Measurements from ENCODE around the gene GMCL2.
"Not testable (repeated sequence)": the region's sequence is repeated elsewhere in the genome, so short reads cannot be mapped to it uniquely, and the experiment has no call there.

Gene GMCL2, protein sequence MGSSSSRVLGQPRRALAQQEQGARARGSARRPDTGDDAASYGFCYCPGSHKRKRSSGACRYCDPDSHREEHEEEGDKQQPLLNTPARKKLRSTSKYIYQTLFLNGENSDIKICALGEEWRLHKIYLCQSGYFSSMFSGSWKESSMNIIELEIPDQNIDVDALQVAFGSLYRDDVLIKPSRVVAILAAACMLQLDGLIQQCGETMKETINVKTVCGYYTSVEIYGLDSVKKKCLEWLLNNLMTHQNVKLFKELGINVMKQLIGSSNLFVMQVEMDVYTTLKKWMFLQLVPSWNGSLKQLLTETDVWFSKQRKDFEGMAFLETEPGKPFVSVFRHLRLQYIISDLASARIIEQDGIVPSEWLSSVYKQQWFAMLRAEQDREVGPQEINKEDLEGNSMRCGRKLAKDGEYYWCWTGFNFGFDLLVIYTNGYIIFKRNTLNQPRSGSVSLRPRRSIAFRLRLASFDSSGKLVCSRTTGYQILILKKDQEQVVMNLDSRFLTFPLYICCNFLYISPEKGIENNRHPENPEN

DNA sequence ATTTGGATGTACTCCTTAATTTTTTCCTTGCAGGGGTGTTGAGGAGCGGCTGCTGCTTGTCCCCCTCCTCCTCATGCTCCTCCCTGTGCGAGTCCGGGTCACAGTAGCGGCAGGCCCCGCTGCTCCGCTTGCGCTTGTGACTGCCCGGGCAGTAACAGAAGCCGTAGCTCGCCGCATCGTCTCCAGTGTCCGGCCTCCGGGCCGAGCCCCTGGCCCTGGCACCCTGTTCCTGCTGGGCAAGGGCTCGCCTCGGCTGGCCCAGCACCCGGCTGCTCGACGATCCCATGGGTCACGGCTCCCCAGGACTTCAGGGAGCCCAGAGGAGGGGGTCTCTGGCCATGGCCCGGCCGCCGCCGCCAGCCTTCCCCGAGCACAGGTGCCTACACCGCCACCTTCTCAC, at the start of gene GMCL2:
TSS of gene GMCL2 (minus strand) at position 358 of the 400 bp plus-strand sequence. CDS start at position 286, 72 bp downstream.
- in situ Hi-C loops (cut with MboI; ENCODE audit: low sequenced_read_pairs): no loop called here

DNA sequence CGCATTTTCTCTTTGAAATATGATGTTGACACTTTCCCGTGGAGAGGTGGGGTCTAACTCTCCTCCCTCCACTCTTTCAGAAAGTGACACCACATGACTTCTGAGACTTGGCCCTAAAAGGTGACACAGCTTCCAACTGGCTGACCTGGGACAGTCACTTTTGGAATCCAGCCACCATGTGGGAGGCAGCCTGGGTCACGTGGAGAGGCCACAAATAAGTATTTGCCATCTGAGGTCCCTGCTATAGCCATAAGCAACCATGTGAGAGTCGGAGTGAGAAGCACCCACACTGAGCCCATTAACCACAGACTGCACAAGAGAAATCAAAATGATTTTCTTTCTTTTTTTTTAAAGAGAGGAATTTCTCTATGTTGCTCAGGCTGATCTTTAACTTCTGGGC, 49.5 kb upstream of the GMCL2 start:
- in situ Hi-C loops (cut with MboI; ENCODE audit: low sequenced_read_pairs): no loop called here

GRCh38 chr5:178236126-178236525, 49.0 kb upstream of the GMCL2 start:
- in situ Hi-C loops (cut with MboI; ENCODE audit: low sequenced_read_pairs): no loop called here

DNA sequence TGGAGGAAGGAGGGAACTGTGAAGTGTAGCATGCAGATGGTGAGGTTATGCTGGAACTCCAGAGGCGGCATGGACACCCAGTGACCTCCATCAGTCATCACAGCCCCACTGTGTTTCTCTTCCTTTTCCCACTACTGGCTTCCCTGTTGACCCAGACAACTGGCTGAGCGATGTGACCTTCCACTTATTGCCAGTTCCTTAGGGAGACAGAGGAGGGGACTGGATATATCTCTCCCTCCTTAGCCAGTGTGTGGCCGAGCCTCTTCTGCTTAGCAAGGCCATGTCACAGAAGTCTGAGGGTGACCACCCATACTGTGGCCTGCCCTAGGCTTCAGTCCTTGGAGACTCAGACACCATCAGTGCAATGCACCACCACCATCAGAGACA, 48.4 kb upstream of the GMCL2 start:
- in situ Hi-C loops (cut with MboI; ENCODE audit: low sequenced_read_pairs): no loop called here

- in situ Hi-C loops (cut with MboI; ENCODE audit: low sequenced_read_pairs): no loop called here
Measured at GRCh38 chr5:178234750-178235587, 47.8 kb upstream of the GMCL2 start.

DNA sequence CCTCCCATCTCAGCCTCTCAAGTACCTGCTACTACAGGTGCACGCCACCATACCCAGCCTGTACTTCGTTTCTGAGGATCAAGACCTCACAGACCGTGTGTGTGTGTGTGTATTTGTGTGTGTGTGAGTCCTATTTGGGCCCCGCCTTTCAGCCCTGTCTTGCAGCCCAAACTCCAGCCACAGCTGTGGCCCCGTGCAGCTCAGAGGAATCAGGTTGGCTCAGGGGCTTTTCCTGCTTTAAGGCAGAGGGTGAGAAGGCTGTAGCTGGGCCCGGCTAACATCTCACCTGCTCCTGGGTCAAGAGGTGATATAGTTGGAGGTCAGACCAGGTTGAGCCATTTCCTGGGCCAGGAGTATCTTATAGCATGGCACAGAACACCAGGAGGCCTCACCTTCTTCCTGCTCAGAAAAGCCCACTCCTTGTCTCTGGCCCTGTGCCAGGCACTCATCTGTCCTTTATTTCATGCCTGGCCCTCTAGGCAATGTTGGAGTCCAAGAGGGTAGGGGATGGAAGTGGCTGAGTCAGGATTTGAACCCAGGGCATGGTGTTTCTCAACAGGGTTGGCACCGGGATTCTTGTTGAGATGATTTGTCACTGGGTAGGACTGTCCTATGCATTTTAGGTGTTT, 47.1 kb upstream of the GMCL2 start:
- in situ Hi-C loops (cut with MboI; ENCODE audit: low sequenced_read_pairs): no loop called here

DNA sequence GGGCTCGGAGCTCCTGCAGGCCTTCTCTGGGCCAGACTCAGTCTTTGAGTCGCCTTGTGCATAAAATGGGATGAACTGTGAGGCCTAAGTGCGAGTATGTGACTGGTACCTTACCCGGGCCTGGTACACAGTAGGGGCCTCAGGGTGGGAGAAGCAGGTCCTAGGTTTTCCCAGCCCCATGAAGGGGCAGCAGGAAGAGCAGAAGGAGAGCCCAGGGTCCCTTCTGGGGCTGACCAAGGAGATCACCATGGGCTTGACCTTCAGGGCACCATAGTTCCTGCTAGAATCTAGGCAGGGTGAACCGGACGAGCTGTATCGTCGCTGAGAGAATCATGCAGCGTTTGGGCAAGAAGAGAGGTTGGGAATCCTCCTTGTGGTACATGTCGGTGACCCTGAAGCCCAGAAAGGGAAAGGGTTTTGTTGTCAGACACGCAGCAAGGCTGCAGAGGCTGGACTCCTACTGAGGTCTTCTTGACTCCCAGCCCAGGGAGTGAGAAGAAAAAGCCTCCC, 45.8 kb upstream of the GMCL2 start:
- in situ Hi-C loops (cut with MboI; ENCODE audit: low sequenced_read_pairs): no loop called here

DNA sequence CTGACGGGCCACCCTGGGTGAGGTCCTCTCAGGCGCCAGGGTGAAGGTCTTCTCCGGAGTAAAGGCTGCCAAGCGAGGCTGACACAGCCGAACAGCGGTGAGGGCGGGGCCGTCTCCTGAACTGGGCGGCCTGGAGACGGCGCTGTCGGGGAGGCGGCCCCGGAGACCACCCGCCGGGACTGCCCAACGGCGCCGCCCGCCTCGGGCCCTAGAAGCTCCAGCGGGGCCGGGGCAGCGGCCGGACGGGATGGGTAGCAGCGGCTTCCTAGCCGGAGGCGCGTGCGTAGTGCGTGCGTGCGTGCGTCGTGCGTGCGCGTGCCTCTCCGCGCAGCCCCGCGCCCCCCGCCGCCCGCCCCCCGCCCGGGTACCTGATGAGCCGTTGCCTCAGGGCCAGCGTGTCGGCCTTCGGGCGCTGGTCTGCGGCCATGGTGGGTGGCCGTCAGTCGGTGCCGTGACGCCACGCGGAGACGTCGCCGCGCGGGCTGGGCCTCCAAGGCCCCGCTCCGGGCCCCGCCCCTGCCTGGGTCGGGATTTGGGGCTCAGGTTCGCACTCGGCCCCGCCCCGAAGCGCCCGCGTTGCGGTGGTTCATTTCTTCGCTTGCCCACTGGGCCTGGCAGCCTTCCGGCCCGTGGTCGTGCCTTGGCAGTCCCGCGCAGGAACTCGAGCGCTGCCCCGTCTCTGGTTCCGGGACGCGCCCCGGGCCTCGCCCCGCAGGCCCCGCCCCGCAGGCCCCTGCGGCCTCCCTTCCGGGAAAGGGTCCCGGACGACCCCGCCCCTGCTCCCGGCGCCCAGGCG, 45.2 kb upstream of the GMCL2 start, which contains the start of gene PHYKPL:
TSS of gene PHYKPL (minus strand) at position 679 of the 796 bp plus-strand sequence. CDS start at position 427, 252 bp downstream.
- in situ Hi-C loops (cut with MboI; ENCODE audit: low sequenced_read_pairs): no loop called here

GRCh38 chr5:178231539-178232123, 44.5 kb upstream of the GMCL2 start:
- in situ Hi-C loops (cut with MboI; ENCODE audit: low sequenced_read_pairs): no loop called here

- in situ Hi-C loops (cut with MboI; ENCODE audit: low sequenced_read_pairs): no loop called here
Measured at GRCh38 chr5:178230879-178231538, 43.8 kb upstream of the GMCL2 start.

GRCh38 chr5:178229861-178230260, 42.7 kb upstream of the GMCL2 start:
- in situ Hi-C loops (cut with MboI; ENCODE audit: low sequenced_read_pairs): no loop called here

DNA sequence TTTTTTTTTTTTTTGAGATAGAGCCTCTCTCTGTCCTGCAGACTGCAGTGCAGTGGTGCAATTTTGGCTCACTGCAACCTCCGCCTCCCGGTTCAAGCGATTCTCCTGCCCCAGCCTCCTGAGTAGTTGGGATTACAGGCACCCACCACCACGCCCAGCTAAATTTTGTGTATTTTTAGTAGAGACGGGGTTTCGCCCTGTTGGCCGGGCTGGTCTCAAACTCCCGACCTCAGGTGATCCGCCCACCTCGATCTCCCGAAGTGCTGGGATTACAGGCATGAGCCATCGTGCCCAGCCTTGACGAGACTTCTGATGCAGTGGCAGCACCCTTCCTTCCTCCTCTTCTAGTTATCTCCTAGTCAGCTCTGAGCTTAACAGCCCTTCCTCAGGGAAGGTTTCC, 41.9 kb upstream of the GMCL2 start:
- in situ Hi-C loops (cut with MboI; ENCODE audit: low sequenced_read_pairs): not testable (repeated sequence)

DNA sequence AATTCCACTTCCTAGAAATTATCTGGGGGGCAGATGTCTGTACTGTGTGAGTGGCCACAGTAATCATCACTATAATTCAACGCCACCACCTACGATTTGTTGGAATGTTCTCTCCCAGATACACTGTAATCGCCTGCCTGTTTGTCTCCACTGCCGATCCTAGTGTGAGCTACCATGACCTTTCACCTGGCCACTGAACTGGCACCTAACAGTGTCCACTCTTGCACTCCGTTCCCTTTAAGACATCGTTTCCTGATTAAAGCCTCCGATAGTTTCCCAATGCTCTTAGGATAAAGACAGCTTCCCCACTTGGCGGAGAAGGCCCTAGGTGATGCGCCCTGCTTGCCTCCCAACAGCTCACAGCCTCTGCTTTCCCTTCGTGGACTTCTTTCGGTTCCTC, 41.4 kb upstream of the GMCL2 start:
- in situ Hi-C loops (cut with MboI; ENCODE audit: low sequenced_read_pairs): no loop called here

DNA sequence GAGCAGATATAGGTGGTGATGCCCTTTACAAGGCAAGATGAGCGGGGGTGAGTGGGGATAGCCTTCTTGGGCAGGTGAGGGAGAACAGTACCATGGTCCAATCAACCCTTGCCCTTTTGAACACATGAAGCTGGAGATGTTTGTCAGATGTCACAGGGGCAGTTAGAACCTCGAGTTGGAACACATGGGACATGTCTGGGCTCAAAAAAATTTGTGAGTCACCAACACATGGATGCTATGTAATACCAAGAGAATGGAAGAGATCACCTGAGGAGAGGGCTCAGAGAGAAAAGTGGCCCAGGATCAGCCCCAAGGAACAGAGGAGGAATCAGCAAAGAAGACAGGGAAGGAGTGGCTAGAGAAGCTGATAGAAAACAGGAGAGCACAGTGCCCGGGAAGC, 40.8 kb upstream of the GMCL2 start:
- in situ Hi-C loops (cut with MboI; ENCODE audit: low sequenced_read_pairs): no loop called here

- in situ Hi-C loops (cut with MboI; ENCODE audit: low sequenced_read_pairs): no loop called here
Measured at GRCh38 chr5:178227138-178227659, 40.0 kb upstream of the GMCL2 start.

DNA sequence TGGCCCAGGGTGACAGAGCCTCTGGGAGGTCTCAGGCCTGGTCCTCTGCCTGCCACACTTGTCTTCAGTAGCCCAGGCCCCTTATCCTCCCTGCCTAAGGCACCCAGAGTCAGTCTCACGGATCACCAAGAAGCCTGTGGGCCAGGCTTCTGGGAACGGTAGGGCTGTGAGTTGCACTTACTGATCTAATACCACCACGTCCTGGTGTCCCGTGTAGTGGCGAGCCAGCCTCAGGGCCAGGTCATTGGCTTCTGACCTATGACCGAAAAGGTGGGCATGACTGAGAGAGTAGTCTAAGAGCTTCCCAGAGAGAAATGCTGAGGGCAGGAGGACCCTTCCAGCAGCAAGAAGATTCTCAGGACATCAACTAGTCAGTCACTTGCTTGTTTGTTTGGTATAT, 38.0 kb upstream of the GMCL2 start:
- in situ Hi-C loops (cut with MboI; ENCODE audit: low sequenced_read_pairs): no loop called here

GRCh38 chr5:178224403-178224802, 37.2 kb upstream of the GMCL2 start:
- in situ Hi-C loops (cut with MboI; ENCODE audit: low sequenced_read_pairs): no loop called here

DNA sequence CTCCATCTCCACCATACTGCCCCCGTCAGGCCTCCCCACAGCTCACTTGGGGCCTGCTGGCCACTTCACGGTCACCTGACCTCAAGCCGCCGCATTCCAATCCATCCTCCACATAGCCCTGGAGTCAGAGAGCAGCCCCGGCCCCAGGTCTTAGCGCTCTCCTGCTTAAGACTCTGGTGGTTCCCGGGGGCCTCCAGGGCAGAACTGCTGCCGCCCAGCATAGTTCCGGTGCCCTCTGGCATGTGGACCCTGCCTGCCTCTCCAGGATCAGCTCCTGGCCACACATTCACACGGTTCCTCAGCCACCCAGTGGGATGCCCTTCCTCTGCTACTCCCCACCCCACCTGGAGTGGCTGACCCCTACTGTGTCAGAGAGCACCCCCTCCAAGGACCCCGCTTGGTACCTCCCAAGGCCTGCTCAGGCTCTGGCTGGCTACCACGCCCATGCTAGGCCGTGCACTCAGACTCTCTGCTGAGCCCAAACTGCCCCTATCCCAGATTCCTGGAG, 36.7 kb upstream of the GMCL2 start:
- in situ Hi-C loops (cut with MboI; ENCODE audit: low sequenced_read_pairs): no loop called here
